Measurements from ENCODE around the gene WDR70.

GRCh38 chr5:37695647-37696046 is 316.5 kb downstream of the WDR70 start:
- no peak for TF ChIP-seq CTCF (IDR thresholded peaks at IDR 0.05; ENCODE audit: insufficient read depth, low read length, poor library complexity, severe bottlenecking)
- TF ChIP-seq EZH2phosphoT487 (conservative IDR thresholded peaks at IDR 0.05; ENCODE audit: low read length) = no peak
